22Rv1 (cell line): ENCODE data around the gene RIT2.

Experiments used
- ZFX ChIP-seq: fragments of 450-650 bp; IDR thresholded peaks from 2 replicates; pipeline ENCODE4 v1.6.1; 2017; ENCODE audit warnings: antibody characterized with exemption, borderline replicate concordance
- TF ChIP-seq, protein P1 (sequence below): fragments of 450-650 bp; IDR thresholded peaks from 2 replicates; pipeline ENCODE4 v1.5.1; 2017; ENCODE audit warnings: mild to moderate bottlenecking

DNA sequence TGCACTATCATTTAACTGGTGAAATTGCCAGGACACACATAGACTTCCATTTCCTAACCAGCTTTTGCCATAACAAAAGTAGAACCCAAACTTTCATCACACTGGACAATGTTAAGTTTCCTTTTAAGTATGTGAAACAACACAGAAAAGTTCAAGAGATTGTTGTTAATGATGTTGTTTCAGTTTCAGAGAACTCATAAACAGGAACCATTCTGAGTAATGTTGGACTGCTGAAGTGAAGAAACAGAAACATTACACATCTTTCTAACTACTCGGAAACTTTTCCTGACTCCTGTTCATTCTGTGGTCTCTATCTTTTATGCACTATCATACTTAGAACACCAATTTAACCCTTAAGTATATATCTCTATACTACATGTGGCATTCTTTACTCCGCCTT is 179.2 kb downstream of the RIT2 start:
- TF ChIP-seq, protein P1, sequence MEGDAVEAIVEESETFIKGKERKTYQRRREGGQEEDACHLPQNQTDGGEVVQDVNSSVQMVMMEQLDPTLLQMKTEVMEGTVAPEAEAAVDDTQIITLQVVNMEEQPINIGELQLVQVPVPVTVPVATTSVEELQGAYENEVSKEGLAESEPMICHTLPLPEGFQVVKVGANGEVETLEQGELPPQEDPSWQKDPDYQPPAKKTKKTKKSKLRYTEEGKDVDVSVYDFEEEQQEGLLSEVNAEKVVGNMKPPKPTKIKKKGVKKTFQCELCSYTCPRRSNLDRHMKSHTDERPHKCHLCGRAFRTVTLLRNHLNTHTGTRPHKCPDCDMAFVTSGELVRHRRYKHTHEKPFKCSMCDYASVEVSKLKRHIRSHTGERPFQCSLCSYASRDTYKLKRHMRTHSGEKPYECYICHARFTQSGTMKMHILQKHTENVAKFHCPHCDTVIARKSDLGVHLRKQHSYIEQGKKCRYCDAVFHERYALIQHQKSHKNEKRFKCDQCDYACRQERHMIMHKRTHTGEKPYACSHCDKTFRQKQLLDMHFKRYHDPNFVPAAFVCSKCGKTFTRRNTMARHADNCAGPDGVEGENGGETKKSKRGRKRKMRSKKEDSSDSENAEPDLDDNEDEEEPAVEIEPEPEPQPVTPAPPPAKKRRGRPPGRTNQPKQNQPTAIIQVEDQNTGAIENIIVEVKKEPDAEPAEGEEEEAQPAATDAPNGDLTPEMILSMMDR: no peak
- TF ChIP-seq ZFX: no peak
